ENCODE measurements around the gene KIR3DL1.
"Not testable (repeated sequence)": the region's sequence is repeated elsewhere in the genome, so short reads cannot be mapped to it uniquely, and the experiment has no call there.

Gene KIR3DL1

DNA sequence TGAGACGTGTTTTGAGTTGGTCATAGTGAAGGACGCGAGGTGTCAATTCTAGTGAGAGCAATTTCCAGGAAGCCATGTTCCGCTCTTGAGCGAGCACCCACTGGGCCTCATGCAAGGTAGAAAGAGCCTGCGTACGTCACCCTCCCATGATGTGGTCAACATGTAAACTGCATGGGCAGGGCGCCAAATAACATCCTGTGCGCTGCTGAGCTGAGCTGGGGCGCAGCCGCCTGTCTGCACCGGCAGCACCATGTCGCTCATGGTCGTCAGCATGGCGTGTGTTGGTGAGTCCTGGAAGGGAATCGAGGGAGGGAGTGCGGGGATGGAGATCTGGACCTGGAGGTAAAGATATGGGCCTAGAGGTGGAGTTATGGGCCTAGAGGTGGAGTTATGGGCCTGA is at the start of gene KIR3DL1:
KIR3DL1 (plus strand) TSS at position 218 of the 400 bp plus-strand sequence.
- H3K9ac ChIP-seq (ENCODE audit: low read depth, low read length); H3K36me3 ChIP-seq (ENCODE audit: insufficient read depth, low read depth, low read length); H3K4me1 ChIP-seq (ENCODE audit: insufficient read depth, low read length); H3K4me3 ChIP-seq (ENCODE audit: low read length); H3K27me3 ChIP-seq (ENCODE audit: insufficient read depth, low read length); H3K27ac ChIP-seq (ENCODE audit: low read length): not testable (repeated sequence)
- peaks cover 94% of the 10 kb centered on the region for H3K9me3 ChIP-seq (ENCODE audit: insufficient read depth, low read depth, low read length)

DNA sequence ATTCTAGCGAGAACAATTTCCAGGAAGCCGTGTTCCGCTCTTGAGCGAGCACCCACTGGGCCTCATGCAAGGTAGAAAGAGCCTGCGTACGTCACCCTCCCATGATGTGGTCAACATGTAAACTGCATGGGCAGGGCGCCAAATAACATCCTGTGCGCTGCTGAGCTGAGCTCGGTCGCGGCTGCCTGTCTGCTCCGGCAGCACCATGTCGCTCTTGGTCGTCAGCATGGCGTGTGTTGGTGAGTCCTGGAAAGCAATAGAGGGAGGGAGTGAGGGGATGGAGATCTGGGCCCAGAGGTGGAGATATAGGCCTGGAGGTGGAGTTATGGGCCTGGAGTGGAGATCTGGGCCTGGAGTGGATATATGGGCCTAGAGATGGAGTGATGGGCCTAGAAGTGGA is 46.6 kb upstream of the KIR3DL1 start, which contains the start of gene KIR2DL1:
KIR2DL1 (plus strand) TSS at position 148 of the 400 bp plus-strand sequence; CDS start at position 206, 58 bp downstream.
- H3K27ac ChIP-seq (ENCODE audit: low read length); H3K36me3 ChIP-seq (ENCODE audit: insufficient read depth, low read depth, low read length): not testable (repeated sequence)

DNA sequence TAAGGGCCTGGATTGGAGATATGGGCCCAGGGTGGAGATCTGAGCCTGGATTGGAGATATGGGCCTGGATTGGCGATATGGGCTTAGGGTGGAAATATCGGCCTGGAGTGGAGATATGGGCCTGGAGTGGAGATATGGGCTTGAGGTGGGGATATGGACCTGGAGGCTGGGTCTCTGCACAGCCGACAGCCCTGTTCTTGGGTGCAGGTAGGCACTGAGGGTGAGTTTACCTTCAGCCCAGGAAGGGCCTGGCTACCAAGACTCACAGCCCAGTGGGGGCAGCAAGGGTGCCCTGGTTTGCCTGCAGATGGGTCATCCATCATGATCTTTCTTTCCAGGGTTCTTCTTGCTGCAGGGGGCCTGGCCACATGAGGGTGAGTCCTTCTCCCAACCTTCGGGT is 45.8 kb upstream of the KIR3DL1 start:
- not testable (repeated sequence) for H3K36me3 ChIP-seq (ENCODE audit: insufficient read depth, low read depth, low read length); H3K4me3 ChIP-seq (ENCODE audit: low read length); H3K9ac ChIP-seq (ENCODE audit: low read depth, low read length); H3K4me1 ChIP-seq (ENCODE audit: insufficient read depth, low read length); H3K27me3 ChIP-seq (ENCODE audit: insufficient read depth, low read length); H3K27ac ChIP-seq (ENCODE audit: low read length)
- peaks cover 63% of the 10 kb centered on the region for H3K9me3 ChIP-seq (ENCODE audit: insufficient read depth, low read depth, low read length)

More for the DNA sequence above, 46.6 kb upstream of the KIR3DL1 start, which contains the start of gene KIR2DL1:
- not testable (repeated sequence) for H3K4me3 ChIP-seq (ENCODE audit: low read length); H3K9ac ChIP-seq (ENCODE audit: low read depth, low read length); H3K4me1 ChIP-seq (ENCODE audit: insufficient read depth, low read length); H3K27me3 ChIP-seq (ENCODE audit: insufficient read depth, low read length)
- H3K9me3 ChIP-seq (ENCODE audit: insufficient read depth, low read depth, low read length): peaks cover 63% of the 10 kb centered on the region

DNA sequence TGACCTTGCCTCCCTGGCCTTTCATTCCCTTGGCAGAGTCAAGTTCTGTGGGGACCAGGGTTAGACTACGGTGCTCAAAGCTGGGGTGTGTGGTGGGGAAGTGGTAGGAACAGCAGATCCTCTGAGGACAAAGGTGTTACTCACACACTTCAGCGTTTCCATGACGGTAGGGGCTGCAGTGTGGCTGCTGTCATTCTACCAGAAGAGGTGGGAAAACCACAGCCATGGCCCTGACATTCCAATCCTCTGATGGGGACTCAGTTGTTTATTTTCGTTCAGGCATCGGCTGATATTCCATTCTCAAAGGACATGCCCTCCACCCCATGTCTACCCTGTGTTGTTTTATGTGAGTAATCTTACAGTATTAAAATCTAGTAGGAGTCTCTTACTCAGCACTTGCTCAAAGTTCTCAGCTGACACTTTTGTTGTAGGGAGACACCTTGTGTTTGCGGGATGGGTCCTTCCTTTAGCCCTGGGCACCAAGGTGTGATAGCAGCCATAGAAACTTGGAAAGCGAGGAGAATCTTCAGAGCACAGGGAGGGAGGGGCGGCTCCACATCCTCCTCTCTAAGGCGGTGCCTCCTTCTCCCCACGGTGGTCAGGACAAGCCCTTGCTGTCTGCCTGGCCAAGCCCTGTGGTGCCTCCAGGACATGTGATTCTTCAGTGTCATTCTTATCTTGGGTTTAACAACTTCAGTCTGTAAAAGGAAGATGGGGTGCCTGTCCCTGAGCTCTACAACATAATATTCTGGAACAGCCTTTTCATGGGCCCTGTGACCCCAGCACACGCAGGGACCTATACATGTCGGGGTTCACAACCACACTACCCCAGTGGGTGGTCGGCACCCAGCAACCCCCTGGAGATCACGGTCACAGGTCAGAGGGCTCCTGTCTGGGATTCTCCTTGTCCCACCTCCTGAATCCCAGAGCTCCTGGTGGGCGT is 45.0 kb upstream of the KIR3DL1 start:
- H3K36me3 ChIP-seq (ENCODE audit: insufficient read depth, low read depth, low read length); H3K27ac ChIP-seq (ENCODE audit: low read length); H3K4me3 ChIP-seq (ENCODE audit: low read length); H3K27me3 ChIP-seq (ENCODE audit: insufficient read depth, low read length); H3K9ac ChIP-seq (ENCODE audit: low read depth, low read length); H3K4me1 ChIP-seq (ENCODE audit: insufficient read depth, low read length): not testable (repeated sequence)
- H3K9me3 ChIP-seq (ENCODE audit: insufficient read depth, low read depth, low read length): peaks cover 65% of the 10 kb centered on the region

DNA sequence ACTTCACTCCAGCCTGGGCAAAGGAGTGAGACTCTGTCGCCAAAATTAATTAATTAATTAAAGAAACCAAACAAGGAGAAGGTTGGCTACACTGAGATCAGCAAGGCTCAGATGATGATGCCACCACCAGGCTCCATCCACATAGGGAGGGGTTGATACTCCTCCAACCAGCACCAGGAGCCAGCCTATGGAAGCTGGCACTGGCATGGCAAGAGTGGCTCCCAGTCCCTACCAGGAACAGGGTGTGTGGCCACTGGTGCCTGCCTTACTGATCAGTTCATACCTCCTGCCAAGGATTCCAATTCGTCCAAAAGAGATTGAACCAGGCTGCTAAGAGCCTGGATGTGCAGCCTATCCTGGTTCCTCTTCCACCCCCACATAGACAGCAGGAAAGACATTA is 43.6 kb upstream of the KIR3DL1 start:
- not testable (repeated sequence) for H3K27me3 ChIP-seq (ENCODE audit: insufficient read depth, low read length); H3K27ac ChIP-seq (ENCODE audit: low read length); H3K4me1 ChIP-seq (ENCODE audit: insufficient read depth, low read length); H3K36me3 ChIP-seq (ENCODE audit: insufficient read depth, low read depth, low read length); H3K9ac ChIP-seq (ENCODE audit: low read depth, low read length); H3K4me3 ChIP-seq (ENCODE audit: low read length)
- peaks cover 68% of the 10 kb centered on the region for H3K9me3 ChIP-seq (ENCODE audit: insufficient read depth, low read depth, low read length)

DNA sequence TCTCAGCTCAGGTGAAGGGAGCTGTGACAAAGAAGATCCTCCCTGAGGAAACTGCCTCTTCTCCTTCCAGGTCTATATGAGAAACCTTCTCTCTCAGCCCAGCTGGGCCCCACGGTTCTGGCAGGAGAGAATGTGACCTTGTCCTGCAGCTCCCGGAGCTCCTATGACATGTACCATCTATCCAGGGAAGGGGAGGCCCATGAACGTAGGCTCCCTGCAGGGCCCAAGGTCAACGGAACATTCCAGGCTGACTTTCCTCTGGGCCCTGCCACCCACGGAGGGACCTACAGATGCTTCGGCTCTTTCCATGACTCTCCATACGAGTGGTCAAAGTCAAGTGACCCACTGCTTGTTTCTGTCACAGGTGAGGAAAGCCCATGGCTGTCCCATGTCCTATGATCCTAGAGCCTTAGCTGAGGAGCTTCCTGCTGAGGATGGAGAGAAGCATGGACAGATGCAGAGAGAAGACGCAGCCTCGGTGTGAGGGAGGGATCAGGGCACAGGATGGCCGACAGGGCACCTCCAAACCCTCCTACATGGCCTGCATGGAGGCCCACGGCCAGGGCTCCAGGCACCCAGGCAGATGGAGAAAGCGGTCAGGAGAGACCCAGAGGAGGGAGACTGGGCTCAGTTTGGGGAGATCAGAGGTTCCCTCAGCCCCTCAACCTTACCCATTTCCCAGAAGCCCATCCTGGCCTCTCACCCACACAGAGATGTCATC is 41.0 kb upstream of the KIR3DL1 start:
- H3K27me3 ChIP-seq (ENCODE audit: insufficient read depth, low read length); H3K27ac ChIP-seq (ENCODE audit: low read length); H3K4me1 ChIP-seq (ENCODE audit: insufficient read depth, low read length); H3K9ac ChIP-seq (ENCODE audit: low read depth, low read length); H3K36me3 ChIP-seq (ENCODE audit: insufficient read depth, low read depth, low read length); H3K4me3 ChIP-seq (ENCODE audit: low read length): not testable (repeated sequence)
- H3K9me3 ChIP-seq (ENCODE audit: insufficient read depth, low read depth, low read length): peaks cover 67% of the 10 kb centered on the region

DNA sequence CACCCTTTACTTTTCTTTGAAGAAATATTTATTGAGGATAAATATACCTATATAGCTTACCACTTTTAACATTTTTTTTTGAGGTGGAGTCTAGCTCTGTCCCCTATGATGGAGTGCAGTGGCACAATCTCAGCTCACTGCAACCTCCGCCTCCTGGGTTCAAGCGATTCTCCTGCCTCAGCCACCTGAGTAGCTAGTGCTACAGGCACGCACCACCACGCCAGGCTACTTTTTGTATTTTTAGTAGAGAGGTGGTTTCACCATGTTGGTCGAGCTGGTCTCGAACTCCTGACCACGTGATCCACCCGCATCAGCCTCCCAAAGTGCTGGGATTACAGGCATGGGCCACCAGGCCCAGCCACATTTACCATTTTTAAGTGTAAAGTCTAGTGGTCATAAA is 40.4 kb upstream of the KIR3DL1 start:
- peaks cover 61% of the 10 kb centered on the region for H3K9me3 ChIP-seq (ENCODE audit: insufficient read depth, low read depth, low read length)
- H3K27ac ChIP-seq (ENCODE audit: low read length); H3K4me3 ChIP-seq (ENCODE audit: low read length); H3K9ac ChIP-seq (ENCODE audit: low read depth, low read length); H3K36me3 ChIP-seq (ENCODE audit: insufficient read depth, low read depth, low read length); H3K27me3 ChIP-seq (ENCODE audit: insufficient read depth, low read length); H3K4me1 ChIP-seq (ENCODE audit: insufficient read depth, low read length): not testable (repeated sequence)

DNA sequence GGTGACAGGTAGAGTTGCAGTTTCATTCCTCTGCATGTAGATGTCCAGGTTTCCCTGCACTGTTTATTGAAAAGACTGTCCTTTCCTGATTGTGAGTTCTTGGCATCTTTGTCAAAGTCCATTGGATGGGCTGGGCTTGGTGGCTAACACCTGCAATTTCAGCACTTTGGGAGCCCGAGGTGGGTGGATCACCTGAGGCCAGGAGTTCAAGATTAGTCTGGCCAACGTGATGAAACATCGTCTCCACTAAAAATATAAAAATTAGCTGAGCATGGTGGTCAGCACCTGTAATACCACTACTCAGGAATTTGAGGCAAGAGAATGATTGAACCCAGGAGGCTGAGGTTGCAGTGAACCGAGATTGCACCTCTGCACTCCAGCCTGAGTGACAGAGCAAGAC is 38.4 kb upstream of the KIR3DL1 start:
- H3K4me3 ChIP-seq (ENCODE audit: low read length); H3K9ac ChIP-seq (ENCODE audit: low read depth, low read length); H3K4me1 ChIP-seq (ENCODE audit: insufficient read depth, low read length); H3K27ac ChIP-seq (ENCODE audit: low read length); H3K36me3 ChIP-seq (ENCODE audit: insufficient read depth, low read depth, low read length); H3K27me3 ChIP-seq (ENCODE audit: insufficient read depth, low read length): not testable (repeated sequence)
- peaks cover 52% of the 10 kb centered on the region for H3K9me3 ChIP-seq (ENCODE audit: insufficient read depth, low read depth, low read length)

DNA sequence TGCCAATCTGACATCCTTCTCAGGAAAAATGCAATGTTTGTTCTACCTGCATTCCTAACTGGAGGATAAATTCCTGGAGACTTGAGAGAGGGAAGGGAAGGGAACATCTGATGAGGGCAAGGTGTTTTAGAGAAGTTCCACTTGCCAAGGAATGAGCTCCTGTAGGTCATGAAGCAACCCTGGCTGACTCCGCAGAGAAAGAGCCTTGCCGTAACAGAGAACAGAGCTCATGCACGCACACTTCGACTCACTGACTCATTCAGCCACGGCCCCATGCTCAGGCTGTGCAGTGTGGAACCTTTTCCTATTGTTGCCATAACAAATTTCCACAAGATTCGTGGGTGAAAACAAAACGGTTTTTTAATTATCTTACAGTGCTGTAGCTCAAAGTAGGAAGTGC is 37.4 kb upstream of the KIR3DL1 start:
- not testable (repeated sequence) for H3K27ac ChIP-seq (ENCODE audit: low read length)

DNA sequence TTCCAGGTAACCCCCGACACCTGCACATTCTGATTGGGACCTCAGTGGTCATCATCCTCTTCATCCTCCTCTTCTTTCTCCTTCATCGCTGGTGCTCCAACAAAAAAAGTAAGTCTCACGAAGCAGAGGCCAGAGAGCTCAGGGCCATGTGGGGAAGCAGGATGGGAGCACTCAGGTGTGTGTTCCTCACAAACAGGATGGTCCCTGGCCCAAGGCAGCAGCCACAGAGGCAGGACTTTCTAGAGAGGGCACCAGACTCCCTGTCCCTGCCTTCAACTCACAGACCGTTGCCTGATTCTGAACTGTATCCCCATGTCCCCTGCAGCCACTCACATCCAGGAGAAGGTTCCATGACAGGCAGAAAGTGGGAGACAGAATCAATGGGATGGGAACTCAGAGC is 33.4 kb upstream of the KIR3DL1 start:
- H3K4me1 ChIP-seq (ENCODE audit: insufficient read depth, low read length); H3K36me3 ChIP-seq (ENCODE audit: insufficient read depth, low read depth, low read length); H3K27ac ChIP-seq (ENCODE audit: low read length); H3K9ac ChIP-seq (ENCODE audit: low read depth, low read length); H3K4me3 ChIP-seq (ENCODE audit: low read length); H3K27me3 ChIP-seq (ENCODE audit: insufficient read depth, low read length): not testable (repeated sequence)
- peaks cover 50% of the 10 kb centered on the region for H3K9me3 ChIP-seq (ENCODE audit: insufficient read depth, low read depth, low read length)

More for the DNA sequence above, 37.4 kb upstream of the KIR3DL1 start:
- H3K36me3 ChIP-seq (ENCODE audit: insufficient read depth, low read depth, low read length); H3K4me3 ChIP-seq (ENCODE audit: low read length); H3K9ac ChIP-seq (ENCODE audit: low read depth, low read length); H3K4me1 ChIP-seq (ENCODE audit: insufficient read depth, low read length); H3K27me3 ChIP-seq (ENCODE audit: insufficient read depth, low read length): not testable (repeated sequence)
- peaks cover 49% of the 10 kb centered on the region for H3K9me3 ChIP-seq (ENCODE audit: insufficient read depth, low read depth, low read length)

DNA sequence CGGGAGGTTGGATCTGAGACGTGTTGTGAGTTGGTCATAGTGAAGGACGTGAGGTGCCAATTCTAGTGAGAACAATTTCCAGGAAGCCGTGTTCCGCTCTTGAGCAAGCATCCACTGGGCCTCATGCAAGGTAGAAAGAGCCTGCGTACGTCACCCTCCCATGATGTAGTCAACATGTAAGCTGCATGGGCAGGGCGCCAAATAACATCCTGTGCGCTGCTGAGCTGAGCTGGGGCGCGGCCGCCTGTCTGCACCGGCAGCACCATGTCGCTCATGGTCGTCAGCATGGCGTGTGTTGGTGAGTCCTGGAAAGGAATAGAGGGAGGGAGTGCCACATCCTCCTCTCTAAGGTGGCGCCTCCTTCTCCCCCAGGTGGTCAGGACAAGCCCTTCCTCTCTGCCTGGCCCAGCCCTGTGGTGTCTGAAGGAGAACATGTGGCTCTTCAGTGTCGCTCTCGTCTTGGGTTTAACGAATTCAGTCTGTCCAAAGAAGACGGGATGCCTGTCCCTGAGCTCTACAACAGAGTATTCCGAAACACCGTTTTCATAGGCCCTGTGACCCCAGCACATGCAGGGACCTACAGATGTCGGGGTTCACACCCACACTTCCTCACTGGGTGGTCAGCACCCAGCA is 30.1 kb upstream of the KIR3DL1 start:
- H3K4me1 ChIP-seq (ENCODE audit: insufficient read depth, low read length); H3K9ac ChIP-seq (ENCODE audit: low read depth, low read length); H3K4me3 ChIP-seq (ENCODE audit: low read length); H3K27me3 ChIP-seq (ENCODE audit: insufficient read depth, low read length); H3K36me3 ChIP-seq (ENCODE audit: insufficient read depth, low read depth, low read length); H3K27ac ChIP-seq (ENCODE audit: low read length): not testable (repeated sequence)
- peaks cover 72% of the 10 kb centered on the region for H3K9me3 ChIP-seq (ENCODE audit: insufficient read depth, low read depth, low read length)

All from iPS-20b (cell line).